ENCODE data around the gene ERBIN. TPM values are rescaled to one million over a fixed set of nuclear protein-coding genes. Genes with fewer than 3 reads are reported as not detected.
"Not testable (repeated sequence)": the region's sequence is repeated elsewhere in the genome, so short reads cannot be mapped to it uniquely, and the experiment has no call there.

Gene ERBIN
- total RNA-seq, 2 experiments from 2014 or later = 44.8 to 52.3 TPM

DNA sequence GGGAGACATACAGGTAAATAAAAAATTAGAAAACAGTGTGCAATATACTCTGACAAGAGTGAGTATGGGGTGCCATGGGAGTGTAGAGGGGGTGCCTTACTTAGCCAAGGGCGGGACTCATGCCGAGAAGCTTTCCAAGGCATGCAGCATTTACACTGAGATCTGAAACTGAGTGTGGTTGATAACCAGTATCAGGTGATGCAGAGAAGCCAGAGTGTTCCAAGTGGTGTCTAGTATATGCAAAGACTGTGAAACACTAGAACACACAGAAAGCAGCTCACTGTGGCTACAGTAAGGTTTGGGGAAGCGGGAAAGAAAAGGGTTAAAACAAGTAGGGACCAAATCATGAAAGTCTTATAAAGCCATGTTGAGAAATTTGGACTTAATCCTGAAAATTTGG is 30.5 kb upstream of the ERBIN start:
- H3K9me3 Mint-ChIP-seq (ENCODE audit: low read depth) = no peaks in the 10 kb centered on the region
- intact Hi-C loops (cut with DNase I, micrococcal nuclease) = no loop called here
- no peak overlapping the region for H3K27ac Mint-ChIP-seq
- H3K4me1 Mint-ChIP-seq = no peaks in the 10 kb centered on the region
- H3K27me3 Mint-ChIP-seq = no peaks in the 10 kb centered on the region
- ChIA-PET CTCF (no interaction called here), POLR2A (no interaction called here)
- no peaks in the 10 kb centered on the region for H3K36me3 Mint-ChIP-seq (ENCODE audit: low read depth)
- DNase-seq (no peak), ATAC-seq (no peak)
- H3K4me3 Mint-ChIP-seq = no peak overlapping the region

DNA sequence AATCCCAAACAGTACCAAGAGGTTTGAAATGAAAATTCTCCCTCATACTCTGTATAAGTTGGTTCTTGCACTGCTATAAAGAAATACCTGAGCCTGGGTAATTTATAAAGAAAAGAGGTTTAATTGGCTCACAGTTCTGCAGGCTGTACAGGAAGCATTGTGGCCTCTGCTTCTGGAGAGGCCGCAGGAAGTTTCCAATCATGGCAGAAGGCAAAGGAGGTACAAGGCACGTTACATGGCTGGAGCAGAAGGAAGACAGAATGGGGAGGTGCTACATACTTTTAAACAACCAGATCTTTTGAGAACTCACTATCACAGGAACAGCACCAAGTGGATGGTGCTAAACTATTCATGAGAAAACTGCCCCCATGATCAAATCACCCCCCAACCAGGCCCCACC is 25.6 kb upstream of the ERBIN start:
- Mint-ChIP-seq H3K9me3 (ENCODE audit: low read depth) (no peaks in the 10 kb centered on the region), H3K4me3 (no peak overlapping the region), H3K27me3 (no peaks in the 10 kb centered on the region), H3K4me1 (peaks cover 4% of the 10 kb centered on the region), H3K27ac (no peak overlapping the region), H3K36me3 (ENCODE audit: low read depth) (no peaks in the 10 kb centered on the region)
- no peak for DNase-seq
- intact Hi-C loops (cut with DNase I, micrococcal nuclease) = no loop called here
- ChIA-PET CTCF (no interaction called here), POLR2A (no interaction called here)
- no peak for ATAC-seq

DNA sequence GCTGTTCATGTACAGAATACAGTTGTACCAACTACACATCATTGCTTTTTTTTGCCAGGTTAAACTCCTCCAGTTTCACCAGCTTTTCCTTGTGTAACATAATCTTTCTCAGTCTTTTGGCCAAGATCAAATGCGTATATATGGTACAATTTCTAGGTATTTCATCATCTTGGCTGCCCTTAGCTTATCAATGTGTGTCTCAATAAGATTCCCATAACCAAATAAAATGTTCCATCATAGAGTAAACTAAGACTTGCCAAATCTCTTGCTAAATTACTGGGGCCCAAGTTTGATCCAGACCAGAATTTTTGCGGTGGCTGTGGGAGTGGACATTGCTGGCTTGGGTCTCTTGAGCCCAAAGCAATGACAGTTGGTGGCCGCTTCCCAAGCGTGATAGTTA is 24.3 kb upstream of the ERBIN start:
- intact Hi-C loops (cut with DNase I, micrococcal nuclease) = no loop called here
- Mint-ChIP-seq H3K27me3 (no peaks in the 10 kb centered on the region), H3K36me3 (ENCODE audit: low read depth) (no peaks in the 10 kb centered on the region), H3K27ac (no peak overlapping the region), H3K4me1 (peaks cover 4% of the 10 kb centered on the region), H3K9me3 (ENCODE audit: low read depth) (no peaks in the 10 kb centered on the region), H3K4me3 (no peak overlapping the region)
- ChIA-PET POLR2A (no interaction called here), CTCF (interaction anchor here (0.6 to 1.2 kb wide), 2 partner anchors 19 to 161 kb away, joined by 3 read pairs; no protein-coding TSS in a partner anchor)
- ATAC-seq (no peak), DNase-seq (no peak)

DNA sequence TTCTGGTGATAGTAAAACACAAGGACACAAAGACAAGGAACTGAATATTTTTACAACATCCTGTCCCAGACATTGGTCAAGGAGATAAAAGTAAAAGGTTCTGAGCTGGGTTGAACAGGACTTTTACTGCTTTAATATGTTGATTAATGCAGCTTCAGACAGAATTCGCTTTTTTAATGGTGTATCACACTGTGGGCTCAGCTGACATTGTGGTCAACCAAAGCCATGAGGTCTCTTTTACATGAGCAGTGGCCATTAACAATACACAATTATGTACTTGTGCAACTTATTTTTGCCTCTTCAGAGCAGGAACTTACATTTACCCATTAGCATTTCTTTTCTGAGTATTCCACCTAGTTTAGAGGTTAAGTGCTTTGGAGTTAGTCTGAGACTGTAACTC is 22.8 kb upstream of the ERBIN start:
- no peak overlapping the region for H3K27ac Mint-ChIP-seq
- intact Hi-C loops (cut with DNase I, micrococcal nuclease) = no loop called here
- H3K9me3 Mint-ChIP-seq (ENCODE audit: low read depth) = no peaks in the 10 kb centered on the region
- DNase-seq = no peak
- no peaks in the 10 kb centered on the region for H3K36me3 Mint-ChIP-seq (ENCODE audit: low read depth)
- POLR2A ChIA-PET = no interaction called here
- CTCF ChIA-PET = no interaction called here
- H3K4me1 Mint-ChIP-seq = peaks cover 4% of the 10 kb centered on the region
- ATAC-seq = no peak
- no peak overlapping the region for H3K4me3 Mint-ChIP-seq
- H3K27me3 Mint-ChIP-seq = no peaks in the 10 kb centered on the region

DNA sequence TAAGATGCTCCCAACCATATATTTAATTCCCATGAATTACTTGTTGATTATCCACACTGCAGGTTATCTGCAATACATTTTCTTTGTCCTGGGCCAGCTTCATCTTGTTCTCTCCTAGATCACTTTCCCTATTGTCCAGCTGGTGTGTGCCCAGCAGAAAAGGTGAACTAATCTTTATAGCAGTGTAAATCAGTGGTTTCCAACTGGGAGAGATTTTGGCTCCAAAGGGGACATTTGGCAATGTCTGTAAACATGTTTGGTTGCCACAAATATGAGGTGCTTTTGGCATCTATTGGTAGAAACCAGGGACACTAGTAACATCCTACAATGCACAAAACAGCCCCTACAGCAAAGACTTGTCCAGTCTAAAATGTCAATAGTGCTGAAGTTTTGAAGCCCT is 20.1 kb upstream of the ERBIN start:
- Mint-ChIP-seq H3K4me3 (no peak overlapping the region), H3K4me1 (peaks cover 4% of the 10 kb centered on the region), H3K27ac (no peak overlapping the region), H3K36me3 (ENCODE audit: low read depth) (no peaks in the 10 kb centered on the region), H3K27me3 (no peaks in the 10 kb centered on the region), H3K9me3 (ENCODE audit: low read depth) (no peaks in the 10 kb centered on the region)
- ChIA-PET POLR2A (no interaction called here), CTCF (interaction anchor here (1.7 kb wide), 1 partner anchor 11 kb away, joined by 5 read pairs; no protein-coding TSS in a partner anchor)
- intact Hi-C loops (cut with DNase I, micrococcal nuclease) = no loop called here
- DNase-seq (no peak), ATAC-seq (no peak)

DNA sequence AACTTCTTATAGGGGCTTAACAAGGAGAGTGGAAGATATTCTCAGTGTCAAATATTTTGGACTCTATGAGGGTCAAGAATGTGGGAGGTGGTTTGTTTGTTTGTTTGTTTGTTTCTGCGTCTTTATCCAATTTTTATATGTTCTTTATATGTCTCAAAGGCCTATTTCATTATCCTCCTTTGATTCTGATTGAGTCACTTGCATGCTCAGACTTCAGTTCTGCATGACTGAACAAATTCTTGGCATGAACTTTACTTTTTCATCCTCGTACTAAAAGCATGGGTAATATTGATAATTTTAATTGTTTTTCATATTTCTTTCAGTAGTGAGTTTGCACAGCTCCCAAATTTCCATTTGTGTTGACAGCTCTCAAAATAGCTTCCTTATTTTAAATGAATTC is 19.2 kb upstream of the ERBIN start:
- no peaks in the 10 kb centered on the region for H3K9me3 Mint-ChIP-seq (ENCODE audit: low read depth)
- DNase-seq = no peak

DNA sequence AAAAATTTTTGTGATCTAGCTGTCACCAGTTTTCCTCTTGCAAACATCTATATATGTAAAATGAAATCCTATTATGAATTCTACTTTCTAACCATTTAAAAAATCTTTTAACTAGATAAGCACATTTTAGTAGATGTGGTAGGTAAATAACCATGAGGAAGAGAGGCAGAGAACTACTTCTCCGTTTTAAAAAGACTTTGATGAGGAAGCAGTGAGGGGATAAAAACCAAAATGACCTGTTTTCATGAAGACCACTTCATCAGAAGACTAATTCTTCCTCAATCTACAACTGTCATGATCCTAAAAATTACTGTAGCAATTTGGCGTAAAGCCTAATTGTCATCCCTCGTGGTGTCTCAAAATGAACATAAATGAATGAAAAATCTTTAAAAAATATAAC is 15.7 kb upstream of the ERBIN start:
- ChIA-PET POLR2A (no interaction called here), CTCF (no interaction called here)
- Mint-ChIP-seq H3K27me3 (no peaks in the 10 kb centered on the region), H3K9me3 (ENCODE audit: low read depth) (no peaks in the 10 kb centered on the region), H3K36me3 (ENCODE audit: low read depth) (no peaks in the 10 kb centered on the region), H3K4me1 (peaks cover 5% of the 10 kb centered on the region), H3K4me3 (no peak overlapping the region), H3K27ac (no peak overlapping the region)
- intact Hi-C loops (cut with DNase I, micrococcal nuclease) = no loop called here
- ATAC-seq = no peak
- no peak for DNase-seq

More for the DNA sequence above, 19.2 kb upstream of the ERBIN start:
- Mint-ChIP-seq H3K36me3 (ENCODE audit: low read depth) (no peaks in the 10 kb centered on the region), H3K4me1 (no peaks in the 10 kb centered on the region), H3K4me3 (no peak overlapping the region), H3K27ac (no peak overlapping the region), H3K27me3 (no peaks in the 10 kb centered on the region)
- intact Hi-C loops (cut with DNase I, micrococcal nuclease) = no loop called here
- ChIA-PET CTCF (interaction anchor here (2.1 kb wide), 1 partner anchor 79 kb away, joined by 4 read pairs; no protein-coding TSS in a partner anchor), POLR2A (no interaction called here)
- no peak for ATAC-seq

DNA sequence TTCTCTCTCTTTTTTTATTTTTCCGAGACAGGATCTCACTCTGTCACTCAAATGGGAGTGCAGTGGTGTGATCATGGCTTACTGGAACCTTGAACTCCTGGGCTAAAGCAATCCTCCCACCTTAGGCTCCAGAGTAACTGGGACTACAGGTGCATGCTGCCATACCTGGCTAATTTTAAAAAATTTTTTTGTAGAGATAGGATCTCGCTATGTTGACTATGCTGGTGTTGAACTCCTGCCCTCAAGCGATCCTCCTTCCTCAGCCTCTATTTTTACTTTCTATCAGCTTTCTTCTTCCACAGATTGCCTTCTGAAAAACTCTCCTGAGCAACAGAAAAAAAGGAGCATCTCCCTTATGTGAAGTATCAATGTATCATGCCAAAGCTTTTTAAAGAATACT is 14.1 kb upstream of the ERBIN start:
- Mint-ChIP-seq H3K27ac (no peak overlapping the region), H3K4me3 (no peak overlapping the region), H3K4me1 (peaks cover 7% of the 10 kb centered on the region), H3K9me3 (ENCODE audit: low read depth) (no peaks in the 10 kb centered on the region), H3K36me3 (ENCODE audit: low read depth) (no peaks in the 10 kb centered on the region), H3K27me3 (no peaks in the 10 kb centered on the region)
- no peak for ATAC-seq
- intact Hi-C loops (cut with DNase I, micrococcal nuclease) = no loop called here
- CTCF ChIA-PET = no interaction called here
- POLR2A ChIA-PET = no interaction called here
- DNase-seq = no peak

DNA sequence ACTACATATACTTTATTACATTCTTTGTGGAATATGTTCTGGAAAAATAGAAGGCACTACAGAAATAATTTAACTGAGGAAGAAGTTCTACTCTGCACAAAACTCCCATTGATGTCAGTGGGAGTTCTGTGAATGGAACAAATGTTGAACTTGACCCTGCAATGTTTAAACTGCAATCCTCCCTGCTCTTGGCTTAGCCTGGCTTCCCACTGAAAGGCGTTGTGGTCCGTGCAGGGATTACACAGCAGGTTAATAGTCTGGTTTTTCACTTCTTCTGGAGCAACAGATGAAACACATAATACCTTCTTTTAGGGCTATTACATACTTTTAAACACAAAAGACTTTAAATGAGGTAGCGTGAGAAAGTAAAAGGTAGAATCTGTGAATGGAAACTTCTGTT is 12.9 kb upstream of the ERBIN start:
- no peaks in the 10 kb centered on the region for H3K9me3 Mint-ChIP-seq (ENCODE audit: low read depth)
- no peaks in the 10 kb centered on the region for H3K27me3 Mint-ChIP-seq
- H3K4me3 Mint-ChIP-seq = no peak overlapping the region
- intact Hi-C loops (cut with DNase I, micrococcal nuclease) = no loop called here
- CTCF ChIA-PET = no interaction called here
- no peaks in the 10 kb centered on the region for H3K36me3 Mint-ChIP-seq (ENCODE audit: low read depth)
- DNase-seq (no peak), ATAC-seq (no peak)
- POLR2A ChIA-PET = no interaction called here
- peaks cover 7% of the 10 kb centered on the region for H3K4me1 Mint-ChIP-seq
- no peak overlapping the region for H3K27ac Mint-ChIP-seq

DNA sequence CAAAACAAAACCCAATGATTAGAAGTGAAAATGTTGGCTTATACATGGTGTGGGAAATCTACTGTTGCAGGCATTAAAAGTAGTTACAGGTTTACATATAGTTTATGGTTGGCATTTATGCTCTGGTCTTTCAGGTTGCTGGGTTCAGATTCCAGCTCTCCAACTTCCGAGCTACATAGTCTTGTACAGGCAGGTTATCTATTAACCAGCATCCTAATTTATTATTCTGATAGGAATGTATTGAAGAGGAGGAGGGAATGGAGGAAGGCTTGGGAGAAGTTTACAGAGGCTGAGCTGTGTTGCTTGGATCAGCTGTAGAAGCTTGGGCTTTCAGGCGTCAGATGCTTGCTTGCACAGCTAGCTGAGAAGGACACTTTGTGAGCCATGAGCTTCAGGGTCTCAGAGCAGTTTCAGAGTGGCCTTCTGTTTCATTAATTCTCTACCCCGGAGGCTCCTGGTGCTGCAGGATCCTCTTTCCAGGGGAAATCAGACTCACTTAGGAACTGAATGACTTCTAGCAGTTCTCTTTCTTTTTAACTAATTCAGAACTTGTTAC is 11.7 kb upstream of the ERBIN start:
- no peaks in the 10 kb centered on the region for H3K9me3 Mint-ChIP-seq (ENCODE audit: low read depth)
- intact Hi-C loops (cut with DNase I, micrococcal nuclease) = no loop called here
- H3K4me3 Mint-ChIP-seq = no peak overlapping the region
- H3K36me3 Mint-ChIP-seq (ENCODE audit: low read depth) = no peaks in the 10 kb centered on the region
- POLR2A ChIA-PET = interaction anchor here (0.5 kb wide), 1 partner anchor 99 kb away, joined by 5 read pairs; no protein-coding TSS in a partner anchor
- H3K27me3 Mint-ChIP-seq = no peaks in the 10 kb centered on the region
- H3K27ac Mint-ChIP-seq = no peak overlapping the region
- DNase-seq = no peak
- H3K4me1 Mint-ChIP-seq = peaks cover 7% of the 10 kb centered on the region
- ATAC-seq = no peak
- CTCF ChIA-PET = interaction anchor here (1.2 kb wide), 1 partner anchor 172 kb away, joined by 3 read pairs; no protein-coding TSS in a partner anchor

DNA sequence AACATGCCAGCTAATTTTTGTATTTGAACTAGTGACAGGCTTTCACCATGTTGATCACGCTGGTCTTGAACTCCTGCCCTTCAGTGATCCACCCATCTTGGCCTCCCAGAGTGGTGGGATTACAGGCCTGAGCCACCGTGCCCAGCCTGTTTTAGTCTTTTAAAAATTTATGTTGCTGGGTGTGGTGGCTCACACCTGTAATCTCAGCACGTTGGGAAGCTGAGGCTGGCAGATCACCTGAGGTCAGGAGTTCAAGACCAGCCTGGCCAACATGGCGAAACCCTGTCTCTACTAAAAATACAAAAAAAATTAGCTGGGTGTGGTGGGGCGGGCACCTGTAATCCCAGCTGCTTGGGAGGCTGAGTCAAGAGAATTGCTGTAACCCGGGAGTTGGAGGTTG is 10.7 kb upstream of the ERBIN start:
- H3K9me3 Mint-ChIP-seq (ENCODE audit: low read depth); ATAC-seq; H3K27ac Mint-ChIP-seq; POLR2A ChIA-PET; H3K36me3 Mint-ChIP-seq (ENCODE audit: low read depth); intact Hi-C loops (cut with DNase I, micrococcal nuclease); H3K4me3 Mint-ChIP-seq; H3K4me1 Mint-ChIP-seq; DNase-seq; H3K27me3 Mint-ChIP-seq: not testable (repeated sequence)
- CTCF ChIA-PET = interaction anchor here (1.2 kb wide), 1 partner anchor 9 kb away, joined by 3 read pairs; no protein-coding TSS in a partner anchor

DNA sequence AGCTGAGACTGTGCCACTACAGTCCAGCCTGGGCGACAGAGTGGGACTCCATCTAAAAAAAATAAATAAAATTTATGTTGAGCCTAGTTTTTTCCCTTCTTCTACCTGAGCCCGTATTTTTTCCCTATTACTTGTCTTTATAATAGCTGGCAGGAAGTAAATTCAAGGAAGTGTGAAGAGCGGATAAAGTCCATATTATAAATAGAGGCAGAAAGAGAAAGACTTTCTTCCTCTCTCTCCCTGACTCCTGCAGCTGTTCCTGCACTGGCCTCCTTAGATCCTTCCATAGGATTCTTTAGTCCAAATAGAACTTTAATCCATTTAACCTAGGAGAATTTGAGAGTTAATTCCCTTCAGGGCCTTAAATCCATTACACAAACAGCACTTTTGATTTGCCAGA is 10.3 kb upstream of the ERBIN start:
- no peak for ATAC-seq
- POLR2A ChIA-PET = no interaction called here

More for the DNA sequence above, 10.3 kb upstream of the ERBIN start:
- Mint-ChIP-seq H3K36me3 (ENCODE audit: low read depth) (no peaks in the 10 kb centered on the region), H3K4me3 (no peak overlapping the region), H3K4me1 (peaks cover 7% of the 10 kb centered on the region), H3K9me3 (ENCODE audit: low read depth) (no peaks in the 10 kb centered on the region), H3K27me3 (no peaks in the 10 kb centered on the region), H3K27ac (no peak overlapping the region)
- CTCF ChIA-PET = interaction anchor here (0.8 to 1.2 kb wide), 2 partner anchors 8 to 55 kb away, joined by 3 read pairs; no protein-coding TSS in a partner anchor
- intact Hi-C loops (cut with DNase I, micrococcal nuclease) = no loop called here
- DNase-seq = no peak

Measured in activated CD4-positive, alpha-beta T cell treated with anti-CD3 and anti-CD28 coated beads for 36 hours (primary cell).